ENCODE measurements around the gene FASN.
"Not testable (repeated sequence)": the region's sequence is repeated elsewhere in the genome, so short reads cannot be mapped to it uniquely, and the experiment has no call there.

The FASN gene

GRCh38 chr17:82098169-82098938 lies at the start of gene FASN:
TSS of gene FASN (minus strand) at chr17:82098236. CDS start at chr17:82096445, 1,791 bp downstream.
- DNase-seq = peak; percentile 93

DNA sequence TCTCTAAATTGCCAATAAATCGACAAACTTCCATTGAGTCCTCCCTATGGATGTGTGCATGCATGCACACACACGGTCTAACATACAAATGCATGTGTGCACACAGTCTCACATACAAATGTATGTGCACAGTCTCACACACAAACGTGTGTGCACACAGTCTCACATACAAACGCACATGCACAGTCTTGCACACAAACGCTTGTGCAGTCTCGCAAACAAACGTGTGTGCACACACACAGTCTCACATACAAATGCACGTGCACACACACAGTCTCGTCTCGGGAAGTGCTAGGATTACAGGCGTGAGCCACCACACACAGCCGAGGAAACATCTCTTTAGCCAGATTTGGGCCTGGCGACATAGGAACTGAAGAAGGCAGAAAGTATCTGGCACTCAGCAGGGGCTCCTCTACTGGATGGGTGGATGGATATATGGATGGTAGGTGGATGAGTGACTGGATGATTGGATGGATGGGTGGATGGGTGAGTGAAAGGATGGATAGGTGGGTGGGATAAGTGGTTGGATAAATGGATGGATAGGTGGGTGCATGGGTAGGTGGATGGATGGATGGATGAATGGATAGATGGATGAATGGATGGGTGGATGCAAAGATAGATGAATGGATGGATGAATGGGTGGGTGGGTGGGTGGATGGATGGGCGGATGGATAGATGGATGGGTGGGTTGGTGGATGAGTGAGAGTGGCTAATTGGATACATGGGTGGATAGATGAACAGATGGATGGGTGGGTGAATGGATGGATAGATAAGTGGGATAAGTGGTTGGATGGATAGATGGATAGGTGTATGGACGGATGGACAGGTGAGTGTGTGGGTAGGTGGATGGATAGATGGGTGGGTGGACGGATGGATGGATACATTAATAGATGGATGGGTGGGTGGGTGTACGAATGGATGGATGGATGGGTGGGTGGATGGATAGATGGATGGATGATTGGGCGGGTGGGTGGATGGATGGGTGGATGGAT lies 48.9 kb upstream of the FASN start:
- no peak for DNase-seq

DNA sequence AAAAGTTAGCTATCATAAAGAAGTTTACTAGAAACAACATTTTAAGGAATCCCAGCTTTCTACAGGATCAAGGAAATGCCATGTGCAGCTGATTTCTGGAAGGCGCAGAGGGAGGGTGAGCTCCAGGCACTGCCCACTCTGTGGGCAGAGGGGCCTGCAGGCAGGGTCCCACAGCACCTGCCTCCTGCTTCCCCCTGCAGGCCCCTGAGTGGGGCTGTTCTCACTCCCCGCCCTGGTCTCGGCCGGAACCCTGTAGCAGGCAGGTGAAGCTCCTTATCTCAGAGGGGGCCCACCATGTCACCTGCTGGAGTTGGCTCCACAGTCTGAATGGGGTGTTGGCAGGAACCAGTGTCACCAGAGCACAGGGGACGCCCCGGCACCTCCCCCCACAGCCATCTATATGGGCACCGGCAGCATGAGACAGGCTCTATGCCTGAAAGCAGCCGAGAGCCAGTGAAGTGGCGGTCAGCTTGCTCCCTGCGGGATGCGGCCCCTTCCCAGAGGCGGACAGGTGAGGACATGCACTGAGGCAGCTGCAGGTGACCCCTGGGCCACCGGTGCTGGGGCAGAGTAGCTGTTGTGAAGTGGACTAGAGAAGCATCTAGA lies 47.6 kb upstream of the FASN start:
- DNase-seq = no peak

DNA sequence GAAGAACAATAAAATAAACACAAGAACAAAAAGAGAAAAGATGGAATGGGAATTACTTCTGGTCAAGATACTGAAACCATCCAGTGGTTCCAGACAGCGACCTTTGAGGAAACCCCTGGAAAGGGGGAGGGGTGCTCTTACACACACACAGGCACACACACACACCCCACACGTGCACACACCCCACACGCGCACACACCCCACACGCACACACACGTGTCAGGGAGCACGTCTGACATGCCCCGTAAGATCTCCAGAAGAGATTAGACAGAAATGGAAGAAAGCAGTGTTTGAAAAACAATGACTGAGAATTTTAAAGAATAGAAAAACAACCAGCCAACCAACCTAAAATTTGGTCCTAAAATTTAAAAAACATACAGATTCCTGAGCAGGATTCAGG lies 45.3 kb upstream of the FASN start:
- DNase-seq = no peak

GRCh38 chr17:82139961-82140360 lies 41.9 kb upstream of the FASN start:
- not testable (repeated sequence) for DNase-seq

GRCh38 chr17:82138511-82138992 lies 40.5 kb upstream of the FASN start:
- DNase-seq = no peak

DNA sequence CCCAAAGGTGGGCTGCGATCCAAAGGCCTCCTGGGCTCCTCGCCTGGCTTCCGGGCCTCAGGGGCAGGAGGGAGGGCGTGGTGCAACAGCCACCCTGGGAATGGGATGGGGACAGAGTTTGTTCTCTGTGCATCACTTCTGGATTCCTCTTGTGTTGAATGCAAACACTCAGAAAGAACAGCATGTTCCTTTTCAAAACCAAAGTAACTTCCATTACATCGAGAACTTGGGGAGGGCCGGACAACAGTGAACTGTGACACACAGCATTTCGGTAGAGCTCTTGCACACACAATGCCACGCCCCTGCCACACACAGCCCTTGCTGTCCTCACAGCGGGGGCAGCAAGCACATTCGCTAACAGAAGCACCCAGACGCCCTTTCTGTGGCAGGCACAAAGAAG lies 36.1 kb upstream of the FASN start:
- peak; percentile 80 for DNase-seq

- peak; percentile 45 for DNase-seq
Measured at GRCh38 chr17:82133166-82133953, 35.3 kb upstream of the FASN start.

GRCh38 chr17:82129095-82129494 lies 31.1 kb upstream of the FASN start:
- no peak for DNase-seq

GRCh38 chr17:82128287-82128686 lies 30.3 kb upstream of the FASN start:
- no peak for DNase-seq

GRCh38 chr17:82127704-82128103 lies 29.7 kb upstream of the FASN start:
- DNase-seq = no peak

DNA sequence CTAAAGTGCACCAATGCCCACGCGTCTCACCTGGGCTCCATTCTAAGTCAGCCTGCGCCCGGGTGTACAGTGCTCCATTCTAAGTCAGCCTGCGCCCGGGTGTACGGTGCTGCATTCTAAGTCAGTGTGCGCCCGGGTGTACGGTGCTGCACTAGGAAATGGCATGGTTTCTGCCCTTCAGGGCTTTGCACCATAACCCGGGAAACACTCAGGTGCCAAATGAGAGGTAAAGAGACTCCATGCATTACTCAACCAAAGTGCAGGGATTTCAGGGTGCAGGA lies 29.2 kb upstream of the FASN start:
- no peak for DNase-seq

DNA sequence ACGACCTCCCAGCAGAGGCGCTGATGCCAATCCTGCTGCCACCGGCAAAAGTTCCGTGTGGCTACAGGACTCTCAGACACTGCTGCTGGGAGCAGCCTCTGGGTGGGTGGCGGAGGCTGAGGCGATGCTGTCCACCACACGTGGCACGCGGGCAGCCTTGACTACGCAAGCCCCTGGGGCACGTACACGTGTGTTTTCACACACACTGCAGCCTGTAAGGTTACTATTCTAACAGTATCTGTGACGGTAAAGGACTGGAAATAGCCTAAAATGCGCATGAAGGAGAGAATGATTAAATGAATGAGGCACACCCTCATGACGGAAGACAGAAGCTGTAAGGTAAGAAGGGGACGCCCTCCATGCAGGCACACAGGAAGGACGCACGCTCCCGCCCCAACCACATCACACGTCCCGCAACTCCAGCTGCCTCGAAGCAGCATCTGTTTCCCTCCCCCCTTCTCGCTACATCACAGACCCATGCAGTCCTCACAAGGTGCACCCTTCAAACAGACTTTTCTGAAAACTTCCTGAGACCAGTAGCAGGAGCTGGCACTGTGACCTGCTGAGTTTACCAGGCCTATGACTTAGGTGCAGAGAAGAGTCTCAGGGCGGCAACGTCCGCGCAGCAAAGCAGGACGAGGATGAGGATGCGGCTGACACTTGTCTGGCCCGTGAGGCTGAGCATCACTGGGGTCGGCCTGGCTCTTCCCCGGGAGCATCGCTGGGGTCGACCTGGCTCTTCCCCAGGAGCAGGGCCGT lies 28.7 kb upstream of the FASN start:
- DNase-seq = no peak

DNA sequence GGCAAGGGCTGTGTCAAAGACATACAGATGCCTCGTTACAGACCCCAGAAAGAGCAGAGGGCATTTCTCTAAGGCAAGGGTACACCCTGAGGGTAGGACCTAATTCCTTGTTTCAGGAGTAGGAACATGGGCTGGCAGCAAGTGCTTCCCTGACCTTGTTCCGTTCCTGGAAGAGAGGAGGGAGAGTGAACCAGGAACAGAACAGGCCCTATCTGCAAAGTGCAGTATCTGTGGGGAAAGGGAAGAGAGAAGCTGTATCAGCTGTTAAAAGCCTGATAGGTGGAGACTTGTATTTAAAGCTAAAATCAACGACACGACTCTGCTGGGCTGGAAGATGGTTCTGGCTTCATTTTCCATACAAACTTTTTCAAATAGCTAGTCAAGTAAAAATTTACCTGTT lies 26.1 kb upstream of the FASN start:
- DNase-seq = no peak

DNA sequence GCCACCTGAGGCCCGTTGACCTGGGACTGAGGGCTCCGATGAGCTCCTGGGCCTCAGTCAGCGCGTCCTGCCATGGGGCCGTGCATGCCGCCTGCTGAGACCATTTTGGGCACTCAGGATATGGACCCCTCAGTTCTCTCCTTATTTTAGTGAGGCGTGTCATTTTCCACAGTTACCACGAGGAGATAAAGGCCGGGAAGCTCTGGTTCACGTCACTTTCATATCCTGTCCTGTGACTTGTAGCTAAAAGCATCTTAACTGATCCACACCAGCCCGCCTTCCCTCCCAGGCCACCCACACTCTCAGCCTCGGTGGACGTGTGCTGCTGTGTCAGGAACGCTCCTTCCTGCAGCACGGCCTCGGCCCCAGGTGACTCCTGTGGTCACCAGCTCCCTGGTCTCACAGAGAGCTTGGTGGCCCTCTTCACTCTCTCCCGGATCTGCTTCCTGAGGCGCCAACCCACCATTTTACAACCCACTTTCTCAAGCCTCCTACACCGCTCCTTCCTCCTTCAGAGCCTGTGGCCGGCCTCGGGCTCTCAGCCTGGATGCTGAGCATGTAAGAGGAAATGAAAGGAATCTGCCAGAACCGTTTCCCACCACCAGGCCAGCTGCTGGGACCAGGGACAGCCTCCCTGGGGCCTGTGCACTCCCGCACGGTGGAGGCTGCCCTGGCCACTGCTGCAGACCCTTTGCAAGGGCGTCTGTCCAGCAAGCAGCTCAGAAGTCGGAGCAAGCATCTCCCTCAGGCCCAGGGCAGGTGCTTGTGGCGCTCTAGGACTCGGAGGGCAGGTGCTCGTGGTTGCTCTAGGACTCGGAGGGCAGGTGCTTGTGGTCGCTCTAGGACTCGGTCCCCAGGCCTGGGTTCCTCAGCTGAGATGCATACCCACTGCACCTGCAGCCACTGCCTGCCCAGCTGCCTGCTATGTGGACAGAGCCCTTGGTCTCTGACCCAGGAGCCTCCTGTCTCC lies 23.9 kb upstream of the FASN start:
- DNase-seq = no peak

- no peak for DNase-seq
Measured at GRCh38 chr17:82121246-82121645, 23.2 kb upstream of the FASN start.

DNA sequence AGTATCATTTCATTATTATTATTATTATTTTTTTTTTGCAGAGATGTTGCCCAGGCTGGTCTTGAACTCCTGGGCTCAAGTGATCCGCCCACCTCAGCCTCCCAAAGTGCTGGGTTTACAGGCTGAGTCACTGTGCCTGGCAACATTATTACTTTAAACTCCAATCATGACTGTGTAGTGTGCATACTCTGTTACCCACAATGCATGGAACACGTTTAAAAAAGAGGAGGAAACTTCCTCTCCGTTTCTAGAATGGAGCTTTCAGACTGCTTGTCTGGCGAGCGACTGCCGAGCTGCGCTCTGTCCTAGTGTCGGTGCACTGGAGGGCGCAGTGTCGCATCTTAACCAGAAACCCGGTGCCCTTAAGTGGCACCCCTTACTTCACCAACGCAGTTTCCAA lies 22.1 kb upstream of the FASN start:
- DNase-seq = no peak

DNA sequence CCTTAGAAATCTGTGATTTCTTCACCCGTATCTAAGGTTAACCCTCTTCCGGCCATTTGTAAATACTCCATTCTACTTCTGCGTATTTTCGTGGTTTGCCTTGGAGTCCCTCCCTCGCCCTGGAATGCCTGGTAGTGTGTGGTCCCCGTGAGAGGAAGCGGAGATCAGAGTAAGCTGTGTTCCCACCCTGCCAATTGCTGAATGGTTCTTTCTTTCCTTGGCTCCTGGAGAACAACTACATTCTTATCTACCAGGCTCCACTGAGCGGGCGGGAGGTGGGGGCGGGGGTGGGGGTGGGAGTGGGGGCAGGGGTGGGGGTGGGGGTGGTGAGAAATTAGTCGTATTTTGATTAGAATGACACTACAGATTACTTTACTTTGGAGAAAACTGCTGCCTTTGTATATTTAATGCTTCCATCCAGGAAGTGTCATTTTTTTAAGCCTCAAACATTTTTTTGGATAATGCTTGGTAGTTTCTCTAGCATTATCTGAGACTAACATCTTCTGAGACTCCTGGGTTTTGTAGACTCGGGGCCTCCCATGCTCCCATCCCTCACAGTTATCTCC lies 20.9 kb upstream of the FASN start:
- DNase-seq = no peak

DNA sequence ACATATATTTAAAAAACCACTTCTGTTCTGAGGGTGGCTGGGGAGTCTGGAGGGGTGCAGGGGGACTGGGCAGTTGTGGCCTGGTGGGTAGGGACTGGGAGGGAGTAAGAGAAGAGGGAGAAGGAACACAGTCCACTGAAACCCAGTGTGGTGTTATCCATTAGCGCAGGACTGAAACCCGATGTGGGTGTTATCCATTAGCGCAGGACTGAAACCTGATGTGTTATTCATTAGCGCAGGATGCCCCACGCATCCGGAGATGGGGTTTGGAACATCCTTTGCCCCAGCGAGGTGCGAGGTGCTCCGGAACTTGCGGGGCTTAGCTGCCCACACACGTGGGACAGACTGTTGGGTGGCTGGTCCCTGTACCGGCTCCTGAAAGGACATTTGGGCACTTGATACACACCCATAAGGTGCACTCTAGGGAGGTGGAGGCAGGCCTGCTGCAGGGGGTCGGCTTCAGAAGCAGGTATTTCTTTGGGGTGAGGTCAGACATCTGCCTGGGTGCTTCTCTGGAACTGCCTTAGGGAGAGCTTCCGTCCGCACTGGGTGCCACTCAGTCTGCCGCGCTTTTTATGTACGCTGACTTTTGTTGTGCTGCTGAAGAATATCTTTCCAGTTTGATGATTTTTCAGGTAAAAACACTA lies 20.3 kb upstream of the FASN start:
- no peak for DNase-seq

Measured in COR-L47 (cell line).